D721Med (cell line): Measurements from ENCODE around the gene SPC24.

Source experiments
- DNase-seq: peaks from one replicate; pipeline ENCODE4 v3.0.0; 2011; ENCODE audit warnings: low spot score; ENCODE audit not compliant: insufficient read length
- FAIRE-seq: peaks from 2 replicates; lab custom pipeline; 2011; peaks lifted over from hg19 to GRCh38; lab: Jason Lieb, UNC
- TF ChIP-seq, protein P1 (sequence below): IDR thresholded peaks from 2 replicates; pipeline ENCODE4 v1.5.1; 2012; ENCODE audit warnings: mild to moderate bottlenecking, control low read depth; ENCODE audit not compliant: insufficient read depth; ENCODE audit errors: missing control alignments

SPC24 gene, protein sequence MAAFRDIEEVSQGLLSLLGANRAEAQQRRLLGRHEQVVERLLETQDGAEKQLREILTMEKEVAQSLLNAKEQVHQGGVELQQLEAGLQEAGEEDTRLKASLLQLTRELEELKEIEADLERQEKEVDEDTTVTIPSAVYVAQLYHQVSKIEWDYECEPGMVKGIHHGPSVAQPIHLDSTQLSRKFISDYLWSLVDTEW

GRCh38 chr19:11155373-11156120 is at the start of gene SPC24:
TSS of gene SPC24 (minus strand) at chr19:11155782. CDS start at chr19:11155776, 6 bp downstream.
- TF ChIP-seq, protein P1, sequence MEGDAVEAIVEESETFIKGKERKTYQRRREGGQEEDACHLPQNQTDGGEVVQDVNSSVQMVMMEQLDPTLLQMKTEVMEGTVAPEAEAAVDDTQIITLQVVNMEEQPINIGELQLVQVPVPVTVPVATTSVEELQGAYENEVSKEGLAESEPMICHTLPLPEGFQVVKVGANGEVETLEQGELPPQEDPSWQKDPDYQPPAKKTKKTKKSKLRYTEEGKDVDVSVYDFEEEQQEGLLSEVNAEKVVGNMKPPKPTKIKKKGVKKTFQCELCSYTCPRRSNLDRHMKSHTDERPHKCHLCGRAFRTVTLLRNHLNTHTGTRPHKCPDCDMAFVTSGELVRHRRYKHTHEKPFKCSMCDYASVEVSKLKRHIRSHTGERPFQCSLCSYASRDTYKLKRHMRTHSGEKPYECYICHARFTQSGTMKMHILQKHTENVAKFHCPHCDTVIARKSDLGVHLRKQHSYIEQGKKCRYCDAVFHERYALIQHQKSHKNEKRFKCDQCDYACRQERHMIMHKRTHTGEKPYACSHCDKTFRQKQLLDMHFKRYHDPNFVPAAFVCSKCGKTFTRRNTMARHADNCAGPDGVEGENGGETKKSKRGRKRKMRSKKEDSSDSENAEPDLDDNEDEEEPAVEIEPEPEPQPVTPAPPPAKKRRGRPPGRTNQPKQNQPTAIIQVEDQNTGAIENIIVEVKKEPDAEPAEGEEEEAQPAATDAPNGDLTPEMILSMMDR = no peak
- FAIRE-seq (peak; percentile 53), DNase-seq (peak; percentile 97)

DNA sequence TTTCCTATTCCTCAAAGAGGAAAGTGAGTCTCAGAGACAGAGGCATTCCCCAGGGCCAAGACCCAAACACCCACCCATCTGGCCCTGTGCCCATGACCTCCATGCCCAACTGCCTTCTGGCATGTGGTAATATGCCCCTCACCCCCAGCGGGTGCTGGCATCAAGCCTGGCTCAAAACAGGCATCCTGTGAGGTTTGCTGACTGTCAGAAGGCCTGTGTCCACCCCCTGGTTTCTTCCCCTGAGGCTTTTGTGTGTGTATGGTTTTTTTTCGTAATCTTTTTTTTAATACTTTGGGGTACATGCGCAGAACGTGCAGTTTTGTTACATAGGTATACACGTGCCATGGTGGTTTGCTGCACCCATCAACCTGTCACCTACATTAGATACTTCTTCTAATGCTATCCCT is 49.4 kb upstream of the SPC24 start:
- TF ChIP-seq, protein P1 = no peak
- DNase-seq (no peak), FAIRE-seq (no peak)

DNA sequence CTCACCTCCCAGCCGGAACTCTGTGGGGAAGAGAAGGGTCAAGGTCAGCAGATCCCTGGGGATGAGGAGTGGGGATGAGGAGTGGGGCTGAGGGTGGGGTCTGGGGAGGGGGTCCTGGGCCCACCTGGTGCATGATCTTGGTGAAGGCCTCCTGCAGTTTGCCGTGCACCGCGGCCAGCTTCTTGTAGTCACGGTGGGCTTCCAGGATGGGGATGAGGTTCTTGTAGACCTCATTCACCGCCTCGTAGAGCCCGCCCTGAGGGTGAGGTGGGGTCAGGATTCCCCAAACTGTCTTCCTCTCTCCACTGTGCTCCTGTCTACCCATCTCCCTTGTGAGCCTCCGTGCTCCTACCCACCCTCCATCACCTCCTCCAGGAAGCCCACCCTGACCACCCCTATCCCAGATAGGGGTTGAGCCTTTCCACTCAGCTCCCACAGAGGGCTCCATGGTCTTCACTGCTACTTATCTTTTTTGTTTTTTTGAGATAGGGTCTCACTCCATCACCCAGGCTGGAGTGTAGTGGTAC is 48.6 kb upstream of the SPC24 start:
- DNase-seq (no peak), FAIRE-seq (no peak)
- TF ChIP-seq, protein P1 = no peak

DNA sequence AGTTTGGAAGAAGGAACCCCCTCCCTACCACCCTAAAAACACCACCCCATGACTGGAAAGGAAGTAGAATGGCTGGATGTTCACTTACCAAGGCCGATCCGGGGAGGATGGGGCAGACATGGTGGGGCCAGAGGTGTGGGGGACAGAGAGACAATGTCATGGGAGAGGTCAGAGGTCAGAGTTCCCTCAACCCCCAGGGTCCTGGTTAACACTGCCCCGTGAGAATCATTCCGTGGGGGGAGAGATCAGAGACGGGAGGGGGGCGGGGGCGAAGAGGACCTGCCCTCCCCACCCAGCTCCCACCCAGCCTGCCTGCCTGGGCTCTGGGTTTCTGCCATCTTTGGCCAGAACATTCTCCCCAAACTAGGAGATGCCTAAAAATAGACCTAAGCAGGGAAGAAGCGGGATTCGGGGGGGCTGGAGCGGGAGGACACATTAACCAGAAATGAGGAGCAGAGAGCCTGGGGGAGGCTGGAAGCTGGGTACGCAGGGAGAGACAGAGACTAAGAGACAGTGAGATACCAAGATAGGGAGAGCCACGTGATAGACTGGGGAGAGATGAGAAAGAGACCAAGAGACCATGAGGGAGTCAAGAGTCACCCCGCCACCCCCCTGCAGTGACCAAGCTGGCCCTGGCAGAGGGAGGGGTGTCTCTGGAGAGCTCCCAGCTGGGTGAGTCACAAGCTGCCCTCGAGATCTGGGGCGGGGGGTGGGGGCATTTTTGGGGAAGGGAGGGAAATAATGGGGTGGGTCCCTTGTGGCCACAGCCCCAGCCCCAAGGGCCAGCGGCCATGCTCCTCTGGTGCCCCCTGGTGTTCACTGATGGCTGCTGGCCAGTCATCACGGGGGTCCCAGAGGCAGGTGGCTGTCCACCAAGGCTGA is 47.9 kb upstream of the SPC24 start:
- no peak for FAIRE-seq
- peak; percentile 83 for DNase-seq
- TF ChIP-seq, protein P1 = peak; percentile 67

DNA sequence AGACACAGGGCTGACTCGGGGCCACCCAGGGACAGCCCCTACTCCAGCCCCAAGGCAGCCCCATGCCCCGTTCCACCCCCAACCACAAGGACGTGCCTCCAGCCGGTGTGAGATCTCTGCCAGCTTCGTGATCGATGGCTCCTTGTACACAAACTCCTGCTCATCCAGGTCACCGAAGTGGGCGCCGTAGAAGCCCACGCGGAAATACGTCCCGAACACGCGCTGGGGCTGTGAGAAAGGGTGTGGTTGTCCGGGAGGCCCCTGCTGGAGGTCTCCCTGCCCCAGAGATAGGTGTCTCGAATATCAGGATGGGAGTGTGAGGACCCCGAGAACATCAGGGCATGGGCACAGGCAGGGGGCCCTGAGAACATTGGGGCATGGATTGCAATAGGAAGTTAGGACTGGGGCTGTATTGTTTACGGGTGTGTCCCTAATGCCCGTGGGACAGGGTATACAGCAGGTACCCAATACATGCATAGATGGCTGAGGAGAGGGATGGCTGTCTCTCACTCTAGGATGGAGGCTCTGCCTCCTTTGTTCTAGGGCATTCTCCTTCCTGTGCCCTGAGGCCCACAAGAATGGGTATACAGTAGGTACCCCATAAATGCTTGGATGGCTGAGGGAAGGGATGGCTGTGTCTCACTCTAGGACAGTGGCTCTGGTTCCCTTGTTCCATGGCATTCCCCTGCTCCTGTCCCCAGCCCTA is 47.1 kb upstream of the SPC24 start:
- TF ChIP-seq, protein P1 = no peak
- FAIRE-seq = no peak
- no peak for DNase-seq

DNA sequence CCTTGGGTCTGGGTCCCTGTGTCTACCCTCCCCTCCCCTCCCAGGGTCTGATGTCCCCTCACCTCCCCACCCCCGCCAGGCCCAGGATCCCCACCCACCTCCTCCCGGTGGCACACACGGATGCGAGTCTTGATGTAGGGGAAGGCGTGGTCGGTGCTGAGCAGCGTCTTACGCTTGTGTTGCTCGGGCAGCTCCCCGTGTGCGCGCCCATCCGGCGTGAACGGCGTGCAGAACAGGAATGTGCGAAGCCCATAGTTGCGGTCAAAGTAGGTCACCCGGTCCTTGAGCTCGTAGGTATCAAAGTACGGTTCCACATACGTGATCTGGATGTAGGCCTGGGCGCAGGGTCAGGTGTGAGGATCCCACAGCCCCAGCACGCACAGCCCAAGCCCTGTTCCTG is 46.2 kb upstream of the SPC24 start:
- FAIRE-seq (no peak), DNase-seq (no peak)
- TF ChIP-seq, protein P1 = no peak
